Stimulated activated CD8-positive, alpha-beta memory T cell treated with anti-CD3 and anti-CD28 coated beads, Interleukin-4, amount 100 ng/mL, for 1 hour (primary cell): Measurements from ENCODE around the gene GPC5.
"Not testable (repeated sequence)": the region's sequence is repeated elsewhere in the genome, so short reads cannot be mapped to it uniquely, and the experiment has no call there.

Experiments
- DNase-seq, 2 donors: peaks; one replicate each; pipeline ENCODE4 v3.0.0-alpha.2; 2020; ENCODE audit warnings: low read depth in 2 of 2, low spot score in 1 of 2

The GPC5 gene

DNA sequence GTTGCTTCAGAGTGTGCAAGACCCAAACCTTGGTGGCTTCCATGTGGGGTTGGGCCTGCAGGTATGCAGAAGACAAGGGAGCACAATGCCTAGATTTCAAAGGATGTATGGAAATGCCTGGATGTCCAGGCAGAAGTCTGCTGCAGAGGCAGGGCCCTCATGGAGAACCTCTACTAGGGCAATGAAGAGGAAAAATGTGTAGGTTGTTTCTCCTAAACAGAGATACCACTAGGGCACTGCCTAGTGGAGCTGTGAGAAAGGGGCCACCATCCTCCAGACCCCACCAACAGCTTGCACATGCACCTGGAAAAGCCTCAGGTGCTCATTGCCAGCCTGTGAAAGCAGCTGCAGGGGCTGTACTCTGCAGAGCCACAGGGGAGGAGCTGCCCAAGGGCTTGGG lies 1295.6 kb downstream of the GPC5 start:
- no peak for DNase-seq

DNA sequence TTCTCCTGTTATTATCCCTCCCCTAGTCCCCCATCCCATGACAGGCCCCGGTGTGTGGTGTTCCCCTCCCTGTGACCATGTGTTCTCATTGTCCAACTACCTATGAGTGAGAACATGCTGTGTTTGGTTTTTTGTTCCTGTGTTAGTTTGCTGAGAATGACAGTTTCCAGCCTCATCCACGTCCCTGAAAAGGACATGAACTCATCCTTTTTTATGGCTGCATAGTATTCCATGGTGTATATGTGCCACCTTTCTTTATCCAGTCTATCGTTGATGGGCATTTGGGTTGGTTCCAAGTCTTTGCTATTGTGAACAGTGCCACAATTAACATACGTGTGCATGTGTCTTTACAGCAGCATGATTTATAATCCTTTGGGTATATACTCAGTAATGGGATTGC lies 1297.4 kb downstream of the GPC5 start:
- not testable (repeated sequence) for DNase-seq

DNA sequence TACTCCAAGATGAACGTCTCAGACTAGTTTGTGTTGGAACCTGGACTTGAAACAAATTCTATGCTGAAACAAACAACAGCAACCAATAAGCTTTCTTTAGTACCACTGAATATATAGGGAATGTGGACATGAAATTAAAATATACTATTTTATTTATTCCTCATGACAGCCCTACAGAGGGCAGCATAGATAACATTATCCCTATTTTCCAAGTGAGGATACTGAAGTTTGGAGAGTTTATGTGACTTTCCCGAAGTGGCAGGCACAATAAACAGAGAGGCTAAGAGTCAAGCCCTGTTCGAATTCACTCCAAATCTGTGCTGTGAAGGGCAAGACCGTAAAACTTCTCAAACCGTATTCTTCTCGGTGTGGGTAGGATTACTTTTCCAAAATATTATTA lies 1318.3 kb downstream of the GPC5 start:
- no peak for DNase-seq

DNA sequence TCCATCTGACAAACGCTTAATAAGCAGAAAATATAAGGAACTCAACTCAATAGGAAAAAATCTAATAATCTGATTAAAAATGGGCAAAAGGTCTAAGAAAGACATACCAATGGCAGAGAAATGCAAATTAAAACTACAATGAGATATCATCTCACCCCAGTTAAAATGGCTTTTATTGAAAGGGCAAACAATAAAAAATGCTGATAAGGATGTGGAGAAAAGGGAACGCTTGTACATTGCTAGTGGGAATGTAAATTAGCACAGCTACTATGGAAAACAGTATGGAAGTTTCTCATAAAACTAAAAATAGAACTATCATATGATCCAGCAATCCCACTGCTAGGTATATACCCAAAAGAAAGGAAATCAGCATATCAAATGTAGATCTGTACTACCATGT lies 1319.4 kb downstream of the GPC5 start:
- no peak for DNase-seq

DNA sequence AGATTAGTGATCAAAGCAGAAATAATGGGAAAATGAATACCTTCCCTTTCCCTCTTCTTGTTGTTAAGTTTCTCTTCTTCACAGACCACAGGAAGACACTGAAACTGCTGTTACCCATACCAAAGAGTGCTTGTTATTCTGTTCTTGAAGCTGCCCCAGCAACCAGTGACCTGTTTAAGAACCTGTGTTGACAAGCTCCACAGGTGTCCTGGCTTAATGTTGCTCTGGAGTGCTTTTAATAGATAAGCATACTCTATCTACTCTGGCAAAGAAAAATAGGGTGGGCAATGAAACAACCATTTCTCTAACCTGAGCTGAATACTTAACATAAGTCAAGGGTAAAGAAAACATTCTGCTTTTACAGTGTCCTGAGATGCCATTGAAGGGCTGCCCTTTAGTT lies 1321.4 kb downstream of the GPC5 start:
- DNase-seq, result no peak

DNA sequence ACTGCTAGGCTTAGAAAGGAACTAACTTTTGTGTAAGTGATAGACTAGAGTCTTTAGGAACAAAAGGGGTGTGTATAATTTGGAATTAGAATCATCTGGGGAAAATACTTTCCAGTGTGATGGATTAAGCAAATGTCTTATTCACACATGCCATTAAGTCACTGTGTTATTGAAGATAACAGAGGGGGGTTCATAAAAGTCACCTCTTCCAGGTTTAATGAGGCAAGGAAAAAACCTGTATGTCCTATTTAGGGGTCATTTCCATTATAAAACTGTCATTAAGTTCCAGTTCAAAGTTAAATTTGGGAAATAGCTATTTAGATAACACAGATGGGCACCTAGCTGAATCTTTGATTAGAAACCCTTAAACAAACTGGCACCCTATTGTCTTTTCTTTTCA lies 1323.2 kb downstream of the GPC5 start:
- no peak for DNase-seq

DNA sequence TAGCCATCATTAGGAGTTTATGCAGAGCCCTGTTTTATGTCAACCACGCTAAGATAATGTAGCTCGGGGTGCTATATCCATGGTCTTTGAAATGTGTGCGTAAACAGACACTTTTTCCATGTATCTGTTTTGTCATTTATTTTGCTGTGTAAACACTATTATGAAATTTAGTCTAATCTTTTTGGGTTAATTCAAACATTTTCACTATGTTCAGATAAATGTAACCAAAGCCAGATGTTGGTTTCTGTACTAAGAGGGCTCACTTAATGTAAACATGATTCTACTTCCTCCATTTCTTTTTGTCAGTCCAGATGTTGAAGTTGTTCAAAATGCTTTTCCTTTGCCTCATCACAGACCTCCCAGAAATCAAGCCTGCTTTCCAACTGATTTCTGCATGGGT lies 1328.7 kb downstream of the GPC5 start:
- no peak for DNase-seq

DNA sequence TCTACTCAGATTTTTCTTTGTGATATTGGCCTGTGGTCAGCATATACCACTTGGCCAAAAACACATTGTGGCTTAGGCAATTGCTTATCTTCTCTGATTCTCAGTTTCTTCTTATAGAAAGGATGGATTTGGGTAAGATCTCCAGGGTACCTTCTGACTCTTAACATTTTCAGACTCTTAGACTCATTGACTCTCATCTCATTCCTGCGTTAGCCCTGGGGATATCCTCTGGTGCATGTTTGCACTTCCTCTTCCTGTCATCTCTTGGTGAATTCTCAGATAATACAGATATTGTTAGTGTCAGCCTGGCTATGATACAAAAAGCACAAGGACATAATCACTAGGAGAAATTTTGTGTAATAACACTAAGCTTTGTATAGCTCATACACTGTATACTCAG lies 1335.6 kb downstream of the GPC5 start:
- no peak for DNase-seq

DNA sequence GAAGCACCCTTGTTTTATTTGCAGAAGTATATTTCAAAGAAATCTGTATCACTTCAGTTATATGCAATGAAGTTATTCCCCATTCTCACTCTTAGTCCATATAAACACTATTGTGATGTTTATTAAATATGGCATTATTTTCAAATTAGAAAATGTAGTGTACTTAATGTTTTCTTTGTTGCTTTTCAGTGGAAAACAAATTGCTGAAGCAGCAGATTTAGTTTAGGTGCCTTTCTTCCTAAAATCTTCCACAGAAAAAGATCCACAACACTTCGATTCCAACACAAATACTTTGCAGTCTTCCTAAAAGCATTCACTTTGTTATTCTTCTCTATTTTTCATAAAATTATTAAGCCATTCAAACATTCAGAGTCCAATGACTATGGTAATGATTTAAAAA lies 1336.1 kb downstream of the GPC5 start:
- no peak for DNase-seq

DNA sequence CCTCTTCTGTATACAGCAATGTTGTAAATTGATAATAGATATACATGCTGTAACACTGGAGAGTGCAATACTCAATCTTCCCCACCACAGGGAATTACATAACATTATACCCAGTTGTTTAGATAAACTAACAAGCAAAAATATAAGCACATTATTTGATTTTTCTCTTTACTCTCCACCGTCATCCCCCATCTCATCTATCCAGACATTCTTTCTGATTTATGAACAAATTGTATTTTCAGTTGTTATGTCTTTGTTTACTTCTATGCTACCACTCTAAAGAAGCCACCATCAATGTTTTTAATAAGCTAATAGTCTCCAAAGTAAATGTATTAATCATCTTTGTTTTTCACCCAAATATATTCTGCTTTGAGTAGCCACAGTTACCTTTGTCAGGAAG lies 1337.5 kb downstream of the GPC5 start:
- DNase-seq, result no peak

DNA sequence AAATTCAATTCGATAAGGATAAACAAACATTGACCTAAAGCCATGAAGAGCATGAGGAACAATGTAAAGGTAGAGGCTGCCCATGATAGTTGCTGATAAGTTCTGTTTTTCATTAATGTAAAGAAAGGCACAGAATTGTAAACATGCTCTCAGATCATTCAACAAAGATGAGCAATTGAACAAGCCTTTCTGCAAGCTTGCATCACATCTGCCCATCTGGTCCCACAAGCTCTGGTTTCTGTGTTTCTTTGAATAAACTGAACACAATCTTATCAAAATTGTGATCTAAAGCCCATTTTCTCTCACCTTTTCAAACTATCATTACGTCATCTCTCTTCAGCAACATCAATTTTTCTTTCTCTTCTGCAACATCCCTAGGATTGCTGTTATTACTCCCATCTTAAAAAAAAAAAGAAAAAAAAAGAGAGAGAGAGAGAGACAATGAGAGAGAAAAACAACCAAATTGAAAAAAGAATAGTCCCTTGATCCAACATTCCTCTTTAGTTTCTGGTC lies 1340.9 kb downstream of the GPC5 start:
- DNase-seq, result no peak

DNA sequence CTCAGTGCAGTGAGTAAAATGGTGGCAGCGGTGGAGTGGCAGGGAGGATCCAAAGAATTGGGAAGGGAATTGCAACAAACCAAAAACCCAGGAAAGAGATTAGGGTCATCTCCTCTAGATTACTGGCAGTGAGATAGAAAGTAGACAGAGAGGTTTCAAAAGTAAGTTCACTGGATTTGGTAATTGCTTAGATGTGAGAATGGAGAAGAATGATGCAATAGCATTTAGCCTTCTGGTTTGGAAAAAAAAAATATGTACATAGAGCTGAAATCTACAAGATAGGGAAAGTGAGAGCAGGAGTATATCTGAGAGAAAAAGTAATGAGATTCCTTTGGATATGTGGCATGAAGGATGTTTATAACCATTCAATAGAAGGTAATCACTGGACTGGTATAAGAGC lies 1345.6 kb downstream of the GPC5 start:
- no peak for DNase-seq

DNA sequence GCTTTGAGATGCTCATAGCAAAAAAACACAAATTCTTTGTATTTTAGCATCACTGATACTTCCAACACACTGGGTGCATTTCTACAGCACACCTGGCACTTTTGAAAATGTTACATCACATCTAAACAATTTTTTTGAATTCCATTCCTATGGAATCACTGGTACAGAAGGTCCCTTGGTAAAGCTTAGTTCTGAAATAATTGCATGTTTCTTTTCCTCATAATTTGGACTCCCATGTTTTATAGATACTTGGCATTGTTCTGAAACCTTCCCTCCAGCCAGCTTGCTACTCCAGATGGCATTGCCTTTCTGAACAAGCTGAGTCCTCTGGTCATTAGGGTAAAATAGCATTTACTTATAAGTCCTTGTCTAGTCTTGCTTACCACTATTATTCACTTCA lies 1346.8 kb downstream of the GPC5 start:
- DNase-seq, result no peak

DNA sequence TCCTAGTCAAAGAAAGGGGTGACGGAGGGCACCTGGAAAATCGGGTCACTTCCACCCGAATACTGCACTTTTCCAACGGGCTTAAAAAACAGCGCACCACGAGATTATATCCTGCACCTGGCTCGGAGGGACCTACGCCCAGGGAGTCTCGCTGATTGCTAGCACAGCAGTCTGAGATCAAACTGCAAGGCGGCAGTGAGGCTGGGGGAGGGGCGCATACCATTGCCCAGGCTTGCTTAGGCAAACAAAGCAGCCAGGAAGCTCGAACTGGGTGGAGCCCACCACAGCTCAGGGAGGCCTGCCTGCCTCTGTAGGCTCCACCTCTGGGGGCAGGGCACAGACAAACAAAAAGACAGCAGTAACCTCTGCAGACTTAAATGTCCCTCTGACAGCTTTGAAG lies 1354.3 kb downstream of the GPC5 start:
- not testable (repeated sequence) for DNase-seq

DNA sequence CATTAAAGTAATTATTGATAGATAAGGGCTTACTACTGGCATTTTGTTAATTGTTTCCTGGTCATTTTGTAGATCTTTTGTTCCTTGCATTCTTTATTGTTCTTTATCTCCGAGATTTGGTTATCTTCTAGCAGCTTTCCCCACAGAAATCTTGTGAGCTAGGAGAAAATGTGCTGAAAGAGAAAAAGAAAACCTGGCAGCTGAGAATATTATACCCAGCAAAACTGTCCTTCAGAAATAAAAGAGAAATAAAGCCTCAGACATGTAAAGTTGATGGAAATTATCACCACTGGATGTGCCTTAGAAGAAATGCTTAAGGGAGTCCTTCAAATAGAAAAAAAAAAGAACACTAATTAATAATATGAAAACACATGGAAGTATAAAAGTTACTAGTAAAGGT lies 1363.3 kb downstream of the GPC5 start:
- DNase-seq, result no peak

DNA sequence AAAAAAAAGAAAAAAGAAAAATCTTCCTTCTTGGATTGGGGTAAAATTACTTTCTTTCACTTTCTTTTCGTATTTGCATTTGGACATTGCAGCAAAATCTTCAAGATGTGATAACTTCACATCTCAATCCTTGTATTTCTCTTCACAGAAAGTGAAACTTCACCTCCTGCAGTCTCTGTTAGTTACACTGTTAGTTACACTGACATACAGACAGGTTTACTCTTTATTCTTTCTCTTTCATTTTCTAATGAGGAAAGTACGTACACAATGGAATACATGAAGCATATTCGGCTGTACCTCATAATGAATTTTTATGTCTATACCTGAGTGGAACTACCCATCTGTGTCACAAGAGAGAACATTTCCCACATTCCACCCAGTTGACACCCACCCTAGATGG lies 1369.0 kb downstream of the GPC5 start:
- no peak for DNase-seq

DNA sequence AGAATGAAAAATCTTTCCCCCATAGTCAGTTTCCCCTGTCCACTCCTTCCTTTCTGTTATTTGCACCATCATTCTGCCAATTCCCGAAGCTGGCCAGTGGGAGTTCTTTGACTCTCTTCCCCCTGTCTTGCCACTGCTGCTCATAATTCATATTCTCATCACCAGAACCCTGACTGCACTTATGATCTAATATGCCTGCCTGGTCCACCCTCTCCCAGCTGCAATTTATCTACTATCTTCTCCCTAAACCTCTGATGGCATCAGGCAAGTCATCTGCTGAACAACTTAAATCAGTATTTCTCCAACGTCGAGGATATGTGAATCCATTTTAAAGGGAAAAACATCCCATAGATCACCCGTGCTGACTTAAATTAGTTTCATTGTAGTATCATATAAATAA lies 1370.2 kb downstream of the GPC5 start:
- no peak for DNase-seq

DNA sequence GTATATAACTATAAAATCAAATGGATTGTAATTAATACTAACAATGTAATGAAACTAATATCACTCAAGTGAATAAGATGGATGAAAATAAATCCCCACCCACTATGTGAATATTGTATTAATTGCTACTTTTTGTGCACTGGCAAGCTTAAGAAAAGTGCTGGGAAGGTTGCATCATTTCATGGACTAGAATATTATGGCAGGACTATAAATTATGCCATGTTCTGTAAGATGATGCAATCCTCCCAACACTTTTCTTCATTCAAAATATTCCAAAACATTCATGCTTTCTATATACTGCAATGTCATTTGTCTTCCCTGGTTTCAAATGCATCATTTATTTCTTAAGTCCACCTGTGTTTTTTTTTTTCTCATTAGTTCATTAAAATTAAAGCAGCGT lies 1370.6 kb downstream of the GPC5 start:
- DNase-seq, result no peak

DNA sequence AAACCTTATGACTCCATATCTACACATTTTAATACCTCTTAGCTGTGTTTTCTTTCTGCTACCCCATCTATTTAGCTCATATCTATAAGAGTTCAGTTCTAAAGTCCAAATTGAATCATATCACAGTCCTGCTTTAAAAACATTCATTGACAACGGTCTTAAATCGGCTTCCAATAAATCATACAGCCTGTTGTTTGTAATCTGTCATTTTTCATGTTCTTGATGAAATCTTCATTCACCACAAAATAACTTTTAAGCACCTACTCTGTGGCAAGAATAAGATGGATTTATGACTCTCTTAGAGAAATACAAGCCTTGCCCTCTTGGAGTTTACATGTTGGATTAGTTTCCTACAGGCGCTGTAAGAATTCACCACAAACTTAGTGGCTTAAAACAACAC lies 1377.2 kb downstream of the GPC5 start:
- no peak for DNase-seq

DNA sequence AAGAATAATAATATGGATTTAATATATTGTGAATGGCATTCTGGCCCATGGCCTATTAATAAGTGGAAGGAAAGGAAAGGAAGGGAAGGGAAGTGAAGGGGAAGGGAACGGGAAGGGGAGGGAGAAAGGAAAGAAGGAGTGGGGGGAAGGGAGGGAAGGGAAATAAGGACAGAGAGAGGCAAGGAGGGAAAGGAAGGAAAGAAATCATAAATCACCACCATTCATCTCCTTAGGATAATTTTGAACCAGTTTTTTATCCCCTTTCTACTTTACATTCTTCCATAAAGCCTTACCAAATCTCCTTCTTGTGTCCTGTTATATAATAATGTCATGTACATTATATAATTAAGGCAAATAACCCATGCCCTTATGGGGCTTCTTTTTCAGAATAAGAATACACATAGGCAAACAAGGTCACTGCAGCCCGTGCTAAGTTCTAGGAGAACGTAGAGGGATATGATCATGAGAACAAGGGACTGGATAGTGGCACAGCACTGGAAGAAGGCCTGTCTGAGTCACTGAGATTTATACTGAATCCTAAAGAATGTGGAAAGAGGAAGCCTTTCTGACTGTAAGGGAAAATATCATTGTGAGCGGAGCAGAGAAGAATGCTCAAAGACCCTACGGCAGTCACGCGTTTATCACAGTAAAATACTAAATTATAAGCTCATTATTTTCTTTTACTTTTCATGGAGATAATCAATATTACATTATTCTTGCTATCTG lies 1383.7 kb downstream of the GPC5 start:
- DNase-seq, result no peak

DNA sequence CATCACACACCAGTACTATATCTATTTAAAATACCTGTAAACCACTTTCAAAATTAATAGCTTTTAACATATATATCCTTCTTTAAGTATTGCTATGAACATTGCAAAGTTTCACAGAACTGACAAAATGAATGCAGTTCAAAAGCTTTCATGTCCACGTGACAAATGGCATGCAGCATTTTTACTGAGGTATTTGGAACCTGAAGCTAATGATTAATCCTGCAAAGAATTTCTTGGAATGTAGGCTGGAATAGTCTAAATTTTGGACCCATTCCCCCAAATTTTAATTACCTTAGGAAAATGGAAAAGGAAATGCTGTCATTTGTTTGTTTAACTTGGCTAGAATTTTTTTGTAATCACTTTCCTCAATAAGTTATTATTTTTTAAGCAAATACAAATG lies 1404.4 kb downstream of the GPC5 start:
- no peak for DNase-seq

DNA sequence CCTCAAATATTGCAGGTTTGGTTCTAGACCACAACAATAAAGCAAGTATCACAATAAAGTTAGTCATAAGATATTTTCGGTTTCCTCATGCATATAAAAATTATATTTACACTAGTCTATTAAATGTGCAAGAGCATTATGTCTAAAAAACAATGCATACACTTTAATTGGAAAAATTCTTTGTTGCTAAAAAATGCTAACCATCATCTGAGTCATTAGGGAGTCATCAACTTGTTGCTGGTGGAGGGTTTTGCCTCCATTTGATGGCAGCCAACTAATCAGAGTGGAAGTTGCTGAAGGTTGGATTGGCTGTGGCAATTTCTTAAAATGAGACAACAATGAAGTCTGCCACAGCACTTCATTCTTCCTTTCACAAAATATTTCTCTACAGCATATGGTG lies 1405.9 kb downstream of the GPC5 start:
- DNase-seq, result no peak

DNA sequence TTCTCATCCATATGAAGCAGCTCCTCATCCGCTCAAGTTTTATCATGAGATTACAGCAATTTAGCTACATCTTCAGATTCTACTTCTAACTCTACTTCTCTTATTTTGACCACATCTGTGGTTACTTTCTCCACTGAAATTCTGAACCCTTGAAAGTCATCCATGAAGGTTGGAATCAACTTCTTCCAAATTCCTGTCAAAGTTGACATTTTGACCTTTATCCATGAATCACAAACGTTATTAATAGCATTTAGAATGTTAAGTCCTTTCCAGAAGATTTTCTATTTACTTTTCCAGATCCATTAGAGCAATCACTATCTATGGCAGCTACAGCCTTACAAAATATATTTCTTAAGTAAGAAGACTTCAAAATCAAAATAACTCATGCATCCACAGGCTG lies 1406.5 kb downstream of the GPC5 start:
- DNase-seq, result no peak

DNA sequence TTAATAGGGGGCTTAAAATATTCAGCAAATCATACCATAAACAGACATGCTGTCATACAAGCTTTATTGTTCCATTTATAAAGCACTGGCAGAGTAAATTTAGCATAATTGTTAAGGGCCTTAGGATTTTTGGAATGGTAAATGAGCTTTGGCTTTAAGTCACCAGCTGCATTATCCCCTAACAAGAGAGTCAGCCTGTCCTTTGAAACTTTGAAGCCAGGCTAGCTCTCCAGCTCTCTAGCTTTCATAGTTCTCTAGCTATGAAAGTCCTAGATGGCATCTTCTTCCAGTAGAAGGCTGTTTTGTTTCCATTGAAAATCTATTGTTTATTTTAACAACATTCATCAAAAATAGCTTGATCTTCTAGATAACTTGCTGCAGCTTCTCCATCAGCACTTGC lies 1407.3 kb downstream of the GPC5 start:
- no peak for DNase-seq
